K562 (cell line): ENCODE results near the gene C9orf153. TPM values are rescaled to one million over a fixed set of nuclear protein-coding genes. Genes with fewer than 3 reads are reported as not detected.

Experiments
- ETS1 ChIP-seq: conservative IDR thresholded peaks from 2 replicates; pipeline ENCODE4 v1.6.1; 2011; ENCODE audit warnings: low read depth, mild to moderate bottlenecking, low read length; ENCODE audit not compliant: control insufficient read depth
- HMGN3 ChIP-seq: IDR thresholded peaks from 2 replicates; pipeline ENCODE4 v1.6.1; 2011; ENCODE audit warnings: borderline replicate concordance, low read depth, mild to moderate bottlenecking, mixed read lengths, low read length; ENCODE audit not compliant: insufficient read length; ENCODE audit errors: extremely low read depth
- HNRNPLL ChIP-seq: fragments of 200-400 bp; formaldehyde crosslinking; IDR thresholded peaks from 2 replicates; pipeline ENCODE4 v1.6.1; 2017; ENCODE audit warnings: low read length, low read depth, mild to moderate bottlenecking; ENCODE audit not compliant: poor library complexity, severe bottlenecking
- KAT7 ChIP-seq: sonication (generic); formaldehyde crosslinking; IDR thresholded peaks from 2 replicates; pipeline ENCODE4 v1.8.0; 2022; ENCODE audit warnings: missing genetic modification reagents, mild to moderate bottlenecking, borderline replicate concordance
- MED1 ChIP-seq: sonication (generic); formaldehyde crosslinking; IDR thresholded peaks from 2 replicates; pipeline ENCODE4 v1.8.1; 2023; ENCODE audit warnings: missing genetic modification reagents, borderline replicate concordance
- NCOA2 ChIP-seq, 2 experiments: fragments of 450-650 bp; IDR thresholded peaks; 2 replicates each; pipeline ENCODE4 v1.6.1; 2018; ENCODE audit warnings: mild to moderate bottlenecking in 2 of 2, moderate library complexity in 1 of 2; ENCODE audit not compliant: partially characterized antibody in 2 of 2
- POLR2A ChIP-seq: fragments of 450-650 bp; conservative IDR thresholded peaks from 2 replicates; pipeline ENCODE4 v1.6.1; 2016
- SAFB ChIP-seq: fragments of 200-400 bp; formaldehyde crosslinking; IDR thresholded peaks from 2 replicates; pipeline ENCODE4 v1.6.1; 2017; ENCODE audit warnings: low read depth, low read length, borderline replicate concordance
- SIX5 ChIP-seq, 2 experiments: IDR thresholded peaks; 2 replicates each; pipeline ENCODE4 v1.6.1; 2011; ENCODE audit warnings: low read length in 2 of 2, borderline replicate concordance in 1 of 2, low read depth in 1 of 2, mild to moderate bottlenecking in 1 of 2, moderate library complexity in 1 of 2; ENCODE audit not compliant: insufficient read depth in 1 of 2
- SMAD4 ChIP-seq: fragments of 250-450 bp; sonication (Bioruptor Pico); conservative IDR thresholded peaks from 2 replicates; pipeline ENCODE4 v1.8.0; 2021; ENCODE audit warnings: inconsistent platforms, mild to moderate bottlenecking, moderate library complexity
- UBTF ChIP-seq, 2 experiments: IDR thresholded peaks; 2 replicates each; pipeline ENCODE4 v1.6.1; 2012; ENCODE audit warnings: improper control_type of control experiment in 2 of 2, low read depth in 2 of 2, low read length in 2 of 2, borderline replicate concordance in 1 of 2
- ZBTB33 ChIP-seq: sonication (generic); formaldehyde crosslinking; IDR thresholded peaks from 2 replicates; pipeline ENCODE4 v1.8.1; 2023; ENCODE audit warnings: mild to moderate bottlenecking, missing genetic modification reagents
- ZNF12 ChIP-seq: sonication (generic); formaldehyde crosslinking; IDR thresholded peaks from 2 replicates; pipeline ENCODE4 v1.4.0; 2020; ENCODE audit warnings: mild to moderate bottlenecking, missing genetic modification reagents
- ZNF263 ChIP-seq: sonication (generic); formaldehyde crosslinking; IDR thresholded peaks from 2 replicates; pipeline ENCODE4 v1.8.0; 2022; ENCODE audit warnings: mild to moderate bottlenecking, missing genetic modification reagents, borderline replicate concordance
- ZNF3 ChIP-seq: fragments of 250-450 bp; sonication (Bioruptor Pico); IDR thresholded peaks from 2 replicates; pipeline ENCODE4 v1.5.0; 2021; ENCODE audit warnings: mild to moderate bottlenecking, moderate library complexity
- ZNF511 ChIP-seq: sonication (generic); formaldehyde crosslinking; IDR thresholded peaks from 2 replicates; pipeline ENCODE4 v1.8.0; 2022; ENCODE audit warnings: mild to moderate bottlenecking, missing genetic modification reagents
- polyA plus RNA-seq, 8 experiments: library from polyadenylated mRNA; depleted of rRNA in 4 of 8; stranded (reverse) in 5 of 8; unstranded in 3 of 8; fragments of >200 nt; fragmentation: Nextera tagmentation in 2 of 8; fragmentation: Illumina TruSeq in 1 of 8; extraction: Ambion mirVana in 2 of 8; extraction: Trizol in 1 of 8; gene quantifications; 2 replicates each; pipeline versions ENCODE4 v1.2.1 to v1.2.3, GENCODE V29; 2011 to 2014; ENCODE audit warnings: inconsistent platforms in 1 of 8, missing spikeins in 1 of 8
- total RNA-seq, 7 experiments: library from RNA; depleted of rRNA in 6 of 7; stranded (reverse); fragments of >200 nt in 6 of 7; fragmentation: Illumina TruSeq in 2 of 7; extraction: Trizol in 2 of 7; gene quantifications; 2 replicates each; pipeline versions ENCODE4 v1.2.1 to v1.2.3, GENCODE V29; 2011 to 2021; ENCODE audit warnings: low replicate concordance in 1 of 7
- TF ChIP-seq, protein P1 (sequence below): fragments of 200-800 bp; sonication (Bioruptor generic); IDR thresholded peaks from 2 replicates; pipeline ENCODE4 v1.6.1; 2017; ENCODE audit warnings: missing genetic modification characterization, missing compliant biosample characterization

The C9orf153 gene
- total and polyA plus RNA-seq, 9 of the 15 experiments (the other 6 are each of a cell fraction or from before 2014, with no cell fraction given), result 0.07 to 1.2 (median 0.11) TPM; not detected in 5

- peak; percentile 41 for TF ChIP-seq HNRNPLL
- peak; percentile 73 for TF ChIP-seq SAFB
- no peak for TF ChIP-seq ZBTB33
- TF ChIP-seq MED1, result 0 out of 2 replicates have a peak, but pooled peaks have one; percentile 72
- 0 out of 2 replicates have a peak, but pooled peaks have one; percentile 8 for TF ChIP-seq SMAD4 (CRISPR knock-in tag)
- peak; percentile 56; the same call in 1 of the 2 replicates for TF ChIP-seq ETS1
- TF ChIP-seq ZNF12, result peak; percentile 31; the same call in 1 of the 2 replicates
- TF ChIP-seq HMGN3, result peak; percentile 50
- no peak for TF ChIP-seq ZNF511 (CRISPR knock-in tag)
- peak; percentile 69; the same call in 1 of the 2 replicates for TF ChIP-seq KAT7
- TF ChIP-seq UBTF (IDR thresholded peaks at IDR 0.05; ENCODE audit: borderline replicate concordance in 1 of 2, low read depth in 2 of 2, low read length in 2 of 2), result no peak
- peak; percentile 31 to 40; a peak in 2 of 4 replicates for TF ChIP-seq SIX5 (IDR thresholded peaks at IDR 0.05; ENCODE audit: borderline replicate concordance in 1 of 2, insufficient read depth in 1 of 2, low read depth in 1 of 2, low read length in 2 of 2)
- peak; percentile 92 for TF ChIP-seq POLR2A
- no peak for TF ChIP-seq ZNF3 (CRISPR knock-in tag)
- TF ChIP-seq, protein P1, sequence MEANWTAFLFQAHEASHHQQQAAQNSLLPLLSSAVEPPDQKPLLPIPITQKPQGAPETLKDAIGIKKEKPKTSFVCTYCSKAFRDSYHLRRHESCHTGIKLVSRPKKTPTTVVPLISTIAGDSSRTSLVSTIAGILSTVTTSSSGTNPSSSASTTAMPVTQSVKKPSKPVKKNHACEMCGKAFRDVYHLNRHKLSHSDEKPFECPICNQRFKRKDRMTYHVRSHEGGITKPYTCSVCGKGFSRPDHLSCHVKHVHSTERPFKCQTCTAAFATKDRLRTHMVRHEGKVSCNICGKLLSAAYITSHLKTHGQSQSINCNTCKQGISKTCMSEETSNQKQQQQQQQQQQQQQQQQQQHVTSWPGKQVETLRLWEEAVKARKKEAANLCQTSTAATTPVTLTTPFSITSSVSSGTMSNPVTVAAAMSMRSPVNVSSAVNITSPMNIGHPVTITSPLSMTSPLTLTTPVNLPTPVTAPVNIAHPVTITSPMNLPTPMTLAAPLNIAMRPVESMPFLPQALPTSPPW, result peak; percentile 63
- 0 out of 2 replicates have a peak, but pooled peaks have one; percentile 15 for TF ChIP-seq ZNF263 (CRISPR knock-in tag)
- TF ChIP-seq NCOA2 (IDR thresholded peaks at IDR 0.05; ENCODE audit: partially characterized antibody in 2 of 2), result no peak
Observed at GRCh38 chr9:86282077-86282978, 22.9 kb upstream of the C9orf153 start, which contains the start of gene ISCA1 (continued).
